Right cardiac atrium (tissue), 5 donors: Measurements from ENCODE around the gene MRM3. TPM values are rescaled to one million over a fixed set of nuclear protein-coding genes. Genes with fewer than 3 reads are reported as not detected.
A peak's percentile ranks its signal among the peaks of the same experiment; 100 is the strongest.
"Not testable (repeated sequence)": the region's sequence is repeated elsewhere in the genome, so short reads cannot be mapped to it uniquely, and the experiment has no call there.

Experiments used
- ATAC-seq, 2 donors: fragments of 200-7000 bp; cut with Tn5 transposase; one replicate each; pipeline versions ENCODE4 v1.8.0 to v1.9.1; 2020; ENCODE audit warnings: moderate library complexity in 2 of 2, mild to moderate bottlenecking in 1 of 2
- DNase-seq, 3 donors: peaks; one replicate each; pipeline ENCODE4 v3.0.0-alpha.2; 2020
- H3K27ac ChIP-seq: one replicate; pipeline ENCODE4 v1.5.1; 2013; ENCODE audit warnings: mild to moderate bottlenecking, low read length, control low read depth, moderate library complexity
- H3K27me3 ChIP-seq: one replicate; pipeline ENCODE4 v1.6.1; 2013; ENCODE audit not compliant: control insufficient read depth, insufficient read depth
- H3K4me1 ChIP-seq: one replicate; pipeline ENCODE4 v1.6.1; 2013; ENCODE audit warnings: low read length; ENCODE audit not compliant: control insufficient read depth, insufficient read depth
- H3K4me3 ChIP-seq: one replicate; pipeline ENCODE4 v1.5.1; 2013; ENCODE audit warnings: low read length, control low read depth
- H3K9me3 ChIP-seq: one replicate; pipeline ENCODE4 v1.6.1; 2013; ENCODE audit warnings: low read length; ENCODE audit not compliant: control insufficient read depth
- whole genome bisulfite sequencing: extraction: QIAGEN DNeasy Blood & Tissue Kit; methylation state at CpG from one replicate; pipeline ENCODE4 v1.1.7; 2013; 5-methylcytosine and 5-hydroxymethylcytosine counted together
- intact Hi-C, 4 donors: fragments of 100-400 bp; cut with DNase I; formaldehyde crosslinking; loops; one replicate each; pipeline versions ENCODE4 v1.11.0 to v1.14.0; 2022 to 2023
- polyA plus RNA-seq: library from polyadenylated mRNA; stranded (reverse); fragments of 200-250 nt; gene quantifications from one replicate; pipeline ENCODE4 v1.2.3, GENCODE V29; 2013
- total RNA-seq, 4 donors: library from RNA; stranded (reverse); fragmentation: NEBNext Ultra II Directional; extraction: Animal tissue kit (Norgen Biotek cat#: 25700); gene quantifications; one replicate each; pipeline ENCODE4 v1.2.1, GENCODE V29; 2021
- donor health status: healthy with polysubstance abuse.
- donor health status: DM: no; HTN: yes; CAD: no.
- donor health status: DM: no; HTN: no; CAD: no.
- donor health status: DM: no; HTN: yes; CAD: no; lungs with severe emphysema.
- donor health status: DM: yes; HTN: yes; CAD: no.

MRM3 gene
- total and polyA plus RNA-seq, 5 donors = 15.6 to 20.0 (median 18.8) TPM

- intact Hi-C loops, ATAC-seq, H3K27me3 ChIP-seq, H3K9me3 ChIP-seq, H3K27ac ChIP-seq, DNase-seq, H3K4me1 ChIP-seq, H3K4me3 ChIP-seq: not testable (repeated sequence)
- WGBS = 95% methylated on average over 3 of the region's 3 CpGs
Measured at GRCh38 chr17:829614-830013, 47.5 kb downstream of the MRM3 start.

GRCh38 chr17:830381-830780 is 48.2 kb downstream of the MRM3 start:
- DNase-seq = no peak
- H3K27me3 ChIP-seq = no peaks in the 10 kb centered on the region
- H3K9me3 ChIP-seq = no peaks in the 10 kb centered on the region
- ATAC-seq = no peak
- intact Hi-C loops = no loop called here
- no peak overlapping the region for H3K27ac ChIP-seq
- no peak overlapping the region for H3K4me3 ChIP-seq
- 80% methylated on average over 19 of the region's 19 CpGs for WGBS
- no peaks in the 10 kb centered on the region for H3K4me1 ChIP-seq

DNA sequence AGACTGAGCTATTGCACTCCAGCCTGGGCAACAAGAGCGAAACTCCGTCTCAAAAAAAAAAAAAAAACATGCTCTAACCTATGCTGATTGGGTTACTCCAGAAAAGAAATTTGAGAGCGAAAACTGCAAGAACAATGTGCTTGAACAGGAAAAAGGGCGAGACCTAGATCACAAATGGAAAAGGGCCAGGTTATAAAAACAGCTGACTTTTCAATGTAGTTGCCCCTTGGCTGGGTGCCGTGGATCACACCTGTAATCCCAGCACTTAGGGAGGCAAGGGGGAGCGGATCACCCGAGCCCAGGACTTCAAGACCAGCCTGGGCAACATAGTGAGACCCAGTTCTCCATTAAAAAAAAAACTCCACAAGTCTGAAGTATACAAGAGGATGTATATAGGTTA is 48.8 kb downstream of the MRM3 start:
- H3K27ac ChIP-seq = no peak overlapping the region
- no peak for ATAC-seq
- H3K9me3 ChIP-seq = no peaks in the 10 kb centered on the region
- no peaks in the 10 kb centered on the region for H3K4me1 ChIP-seq
- no peak overlapping the region for H3K4me3 ChIP-seq
- intact Hi-C loops = no loop called here
- no peak for DNase-seq
- no peaks in the 10 kb centered on the region for H3K27me3 ChIP-seq
- WGBS = 83% methylated on average over 7 of the region's 7 CpGs

DNA sequence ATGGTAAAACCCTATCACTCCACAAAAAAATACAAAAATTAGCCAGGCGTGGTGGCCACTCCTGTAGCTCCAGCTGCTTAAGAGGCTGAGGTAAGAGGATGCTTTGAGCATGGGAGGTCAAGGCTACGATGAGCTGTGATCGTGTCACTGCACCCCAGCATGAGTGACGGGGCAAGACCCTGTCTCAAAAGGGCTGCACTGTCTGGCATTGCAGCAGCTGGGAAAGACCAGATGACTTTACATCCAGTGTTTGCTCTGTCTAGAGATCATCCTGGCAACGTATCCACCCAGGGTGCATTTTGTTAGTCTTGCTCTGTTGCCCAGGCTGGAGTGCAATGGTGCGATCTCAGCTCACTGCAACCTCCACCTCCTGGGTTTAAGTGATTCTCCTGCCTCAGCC is 52.0 kb downstream of the MRM3 start:
- intact Hi-C loops = no loop called here

DNA sequence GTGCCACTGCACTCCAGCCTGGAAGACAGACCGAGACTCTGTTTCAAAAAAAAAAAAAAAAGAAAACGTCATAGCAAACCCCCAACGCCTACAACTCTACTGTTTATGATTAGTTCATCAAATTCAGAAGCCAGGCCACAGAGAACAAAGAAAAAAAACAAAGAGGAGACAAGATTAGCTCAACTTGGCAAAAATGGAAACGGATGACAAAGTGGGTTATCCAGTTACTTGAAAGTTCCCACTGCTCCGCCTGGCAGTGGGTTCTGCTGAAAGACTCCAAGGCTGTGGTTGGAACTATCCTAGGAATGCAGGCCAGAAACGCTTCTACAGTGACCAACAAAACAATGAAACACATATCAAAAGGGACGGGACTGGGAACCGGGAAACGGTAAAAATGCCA is 53.1 kb downstream of the MRM3 start:
- no peaks in the 10 kb centered on the region for H3K9me3 ChIP-seq
- H3K27me3 ChIP-seq = no peaks in the 10 kb centered on the region
- intact Hi-C loops = no loop called here
- DNase-seq = no peak
- H3K4me1 ChIP-seq = no peaks in the 10 kb centered on the region
- no peak overlapping the region for H3K27ac ChIP-seq
- H3K4me3 ChIP-seq = no peak overlapping the region
- peak; percentile 63 to 69 for ATAC-seq
- WGBS = 35% methylated on average over 9 of the region's 9 CpGs

More for the DNA sequence above, 52.0 kb downstream of the MRM3 start:
- ATAC-seq (no peak), DNase-seq (no peak)
- Histone ChIP-seq H3K9me3 (no peaks in the 10 kb centered on the region), H3K27me3 (no peaks in the 10 kb centered on the region), H3K4me3 (no peak overlapping the region), H3K4me1 (no peaks in the 10 kb centered on the region), H3K27ac (no peak overlapping the region)
- 97% methylated on average over 6 of the region's 6 CpGs for WGBS

DNA sequence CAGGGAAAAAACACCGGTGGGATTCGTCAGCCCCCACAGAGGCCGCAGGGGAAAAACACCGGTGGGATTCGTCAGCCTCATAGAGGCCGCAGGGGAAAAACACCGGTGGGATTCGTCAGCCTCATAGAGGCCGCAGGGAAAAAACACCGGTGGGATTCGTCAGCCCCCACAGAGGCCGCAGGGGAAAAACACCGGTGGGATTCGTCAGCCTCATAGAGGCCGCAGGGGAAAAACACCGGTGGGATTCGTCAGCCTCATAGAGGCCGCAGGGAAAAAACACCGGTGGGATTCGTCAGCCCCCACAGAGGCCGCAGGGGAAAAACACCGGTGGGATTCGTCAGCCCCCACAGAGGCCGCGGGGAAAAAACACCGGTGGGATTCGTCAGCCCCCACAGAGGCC is 53.6 kb downstream of the MRM3 start:
- ATAC-seq, H3K9me3 ChIP-seq, intact Hi-C loops, H3K4me1 ChIP-seq, H3K27ac ChIP-seq, DNase-seq, H3K4me3 ChIP-seq, H3K27me3 ChIP-seq: not testable (repeated sequence)
- WGBS = 88% methylated on average over 12 of the region's 27 CpGs

DNA sequence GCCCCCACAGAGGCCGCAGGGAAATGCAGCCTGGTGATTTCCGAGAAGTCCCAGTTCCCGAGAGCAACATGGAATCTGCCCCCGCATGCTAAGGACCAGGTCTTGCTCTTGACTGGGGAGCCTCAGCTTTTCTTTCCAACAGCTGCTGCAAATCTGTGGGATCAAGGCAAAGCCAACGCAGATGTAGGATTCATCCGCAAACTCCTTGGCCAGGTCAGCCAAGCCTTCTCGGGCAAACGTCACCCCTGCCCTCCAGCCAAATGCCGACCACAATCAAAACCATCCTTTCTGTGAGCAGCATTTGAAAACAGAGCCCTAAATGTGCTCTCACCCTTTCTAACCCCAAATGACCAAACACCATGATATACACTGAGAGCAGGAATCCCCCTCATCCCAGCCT is 54.0 kb downstream of the MRM3 start:
- Histone ChIP-seq H3K27me3 (no peaks in the 10 kb centered on the region), H3K4me3 (no peak overlapping the region), H3K9me3 (no peaks in the 10 kb centered on the region), H3K27ac (no peak overlapping the region), H3K4me1 (no peaks in the 10 kb centered on the region)
- intact Hi-C loops = no loop called here
- no peak for ATAC-seq
- 75% methylated on average over 9 of the region's 9 CpGs for WGBS
- DNase-seq = no peak

GRCh38 chr17:838486-838885 is 56.3 kb downstream of the MRM3 start:
- H3K9me3 ChIP-seq = no peaks in the 10 kb centered on the region
- WGBS = 92% methylated on average over 11 of the region's 11 CpGs
- no peak overlapping the region for H3K4me3 ChIP-seq
- H3K27me3 ChIP-seq = no peaks in the 10 kb centered on the region
- H3K27ac ChIP-seq = no peak overlapping the region
- intact Hi-C loops = no loop called here
- no peak for DNase-seq
- no peak for ATAC-seq
- no peaks in the 10 kb centered on the region for H3K4me1 ChIP-seq

DNA sequence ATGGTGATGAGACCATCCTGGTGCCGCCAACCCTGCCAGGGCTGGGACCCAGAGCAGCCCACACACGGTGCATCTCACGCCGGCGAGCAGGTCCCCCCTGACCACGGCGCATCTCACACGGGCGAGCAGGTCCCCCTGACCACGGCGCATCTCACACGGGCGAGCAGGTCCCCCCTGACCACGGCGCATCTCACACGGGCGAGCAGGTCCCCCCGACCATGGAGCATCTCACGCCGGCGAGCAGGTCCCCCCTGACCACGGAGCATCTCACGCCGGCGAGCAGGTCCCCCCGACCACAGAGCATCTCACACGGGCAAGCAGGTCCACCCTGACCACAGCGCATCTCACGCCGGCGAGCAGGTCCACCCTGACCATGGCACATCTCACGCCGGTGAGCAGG is 59.2 kb downstream of the MRM3 start:
- ATAC-seq = peak; percentile 36 to 78
- Histone ChIP-seq H3K4me3 (no peak overlapping the region), H3K9me3 (no peaks in the 10 kb centered on the region), H3K4me1 (no peaks in the 10 kb centered on the region), H3K27me3 (no peaks in the 10 kb centered on the region), H3K27ac (no peak overlapping the region)
- intact Hi-C loops = no loop called here
- WGBS = 86% methylated on average over 33 of the region's 33 CpGs
- no peak for DNase-seq

Other genes starting within 250 kb of the MRM3 start
- gene VPS53, start 67.5 kb upstream of the MRM3 start, total RNA-seq = 10 to 100 TPM; 37.8 to 58.9 (median 44.7) TPM
- 9.6 TPM for gene VPS53, start 67.5 kb upstream of the MRM3 start, polyA plus RNA-seq
- 1 to 10 TPM; 3.2 to 5.0 (median 4.1) TPM for gene TLCD3A, start 49.8 kb upstream of the MRM3 start, total RNA-seq
- gene TLCD3A, start 49.8 kb upstream of the MRM3 start, polyA plus RNA-seq = 1.7 TPM
- gene GEMIN4, start 30.1 kb upstream of the MRM3 start, total RNA-seq = 10 to 100 TPM; 12.5 to 15.7 (median 15.1) TPM
- gene GEMIN4, start 30.1 kb upstream of the MRM3 start, polyA plus RNA-seq = 5.6 TPM
- gene GLOD4, start 73 bp upstream of the MRM3 start, total RNA-seq = 10 to 100 TPM; 32.4 to 42.9 (median 36.1) TPM
- gene GLOD4, start 73 bp upstream of the MRM3 start, polyA plus RNA-seq = 23.6 TPM
- gene NXN, start 197.4 kb downstream of the MRM3 start, total RNA-seq = 10 to 100 TPM; 14.7 to 21.8 (median 17.3) TPM
- gene NXN, start 197.4 kb downstream of the MRM3 start, polyA plus RNA-seq = 11.6 TPM
- gene TIMM22, start 214.8 kb downstream of the MRM3 start, total RNA-seq = 10 to 100 TPM; 13.9 to 16.1 (median 14.4) TPM
- 14.2 TPM for gene TIMM22, start 214.8 kb downstream of the MRM3 start, polyA plus RNA-seq